Esophagus (tissue), 2 donors: Measurements from ENCODE around the gene CFLAR. TPM values are rescaled to one million over a fixed set of nuclear protein-coding genes. Genes with fewer than 3 reads are reported as not detected.
"Not testable (repeated sequence)": the region's sequence is repeated elsewhere in the genome, so short reads cannot be mapped to it uniquely, and the experiment has no call there.

Source experiments
- H3K27ac ChIP-seq, 2 donors: one replicate each; pipeline ENCODE4 v1.5.1; 2013; ENCODE audit warnings: low read depth in 2 of 2, mild to moderate bottlenecking in 2 of 2, inconsistent platforms in 1 of 2, low read length in 1 of 2, moderate library complexity in 1 of 2
- H3K27me3 ChIP-seq, 2 donors: one replicate each; pipeline ENCODE4 v1.6.1; 2013; ENCODE audit warnings: low read length in 2 of 2, control low read depth in 1 of 2, mild to moderate bottlenecking in 1 of 2; ENCODE audit not compliant: insufficient read depth in 2 of 2, control insufficient read depth in 1 of 2
- H3K36me3 ChIP-seq, 2 donors: one replicate each; pipeline ENCODE4 v1.6.1; 2013; ENCODE audit warnings: low read length in 1 of 2; ENCODE audit not compliant: control insufficient read depth in 2 of 2, insufficient read depth in 2 of 2
- H3K4me1 ChIP-seq, 2 donors: one replicate each; pipeline ENCODE4 v1.6.1; 2013; ENCODE audit warnings: low read length in 1 of 2; ENCODE audit not compliant: control insufficient read depth in 2 of 2, insufficient read depth in 2 of 2
- H3K4me3 ChIP-seq, 2 donors: one replicate each; pipeline ENCODE4 v1.5.1; 2013; ENCODE audit warnings: low read length in 2 of 2, mild to moderate bottlenecking in 2 of 2, low read depth in 1 of 2, moderate library complexity in 1 of 2
- H3K9me3 ChIP-seq, 2 donors: one replicate each; pipeline ENCODE4 v1.6.1; 2013; ENCODE audit warnings: mild to moderate bottlenecking in 2 of 2, low read depth in 1 of 2, low read length in 1 of 2, moderate library complexity in 1 of 2; ENCODE audit not compliant: control insufficient read depth in 2 of 2, insufficient read depth in 1 of 2
- WGBS, 2 donors: extraction: QIAGEN DNeasy Blood & Tissue Kit; methylation state at CpG; one replicate each; pipeline ENCODE4 v1.1.7; 2013; 5-methylcytosine and 5-hydroxymethylcytosine counted together
- polyA plus RNA-seq, 2 donors: library from polyadenylated mRNA; stranded (reverse); fragments of 200-250 nt; gene quantifications; one replicate each; pipeline ENCODE4 v1.2.3, GENCODE V29; 2013
- donor health status: healthy with polysubstance abuse.
- donor health status: Bipolar disorder and iron deficiency.

The CFLAR gene
- polyA plus RNA-seq, 2 donors: 39.6 to 58.5 TPM

GRCh38 chr2:201144101-201145051 is 28.4 kb downstream of the CFLAR start:
- H3K4me1 ChIP-seq: no peaks in the 10 kb centered on the region
- no peaks in the 10 kb centered on the region for H3K9me3 ChIP-seq
- WGBS, 2 donors: 76 to 89% methylated on average over 5 of the region's 5 CpGs
- H3K27me3 ChIP-seq: no peaks in the 10 kb centered on the region
- no peak overlapping the region for H3K27ac ChIP-seq
- peaks cover 5 to 6% of the 10 kb centered on the region in 2 donors for H3K36me3 ChIP-seq
- H3K4me3 ChIP-seq: no peak overlapping the region

- peaks cover 3 to 19% of the 10 kb centered on the region in 2 donors for H3K36me3 ChIP-seq
- H3K27me3 ChIP-seq: no peaks in the 10 kb centered on the region
- peak overlapping the region; percentile 58 to 68 for H3K27ac ChIP-seq
- H3K4me3 ChIP-seq: no peak overlapping the region
- 77 to 80% methylated on average over 1 of the region's 1 CpG for WGBS, 2 donors
- no peaks in the 10 kb centered on the region for H3K9me3 ChIP-seq
- peaks cover 0 to 4% of the 10 kb centered on the region in 2 donors for H3K4me1 ChIP-seq
Measured at GRCh38 chr2:201148434-201148990, 32.5 kb downstream of the CFLAR start.

GRCh38 chr2:201149064-201149820 is 33.3 kb downstream of the CFLAR start:
- WGBS, 2 donors: 88 to 89% methylated on average over 2 of the region's 2 CpGs
- peak overlapping the region; percentile 58 to 73 for H3K27ac ChIP-seq
- peaks cover 3 to 21% of the 10 kb centered on the region in 2 donors for H3K36me3 ChIP-seq
- H3K27me3 ChIP-seq: no peaks in the 10 kb centered on the region
- H3K9me3 ChIP-seq: no peaks in the 10 kb centered on the region
- H3K4me3 ChIP-seq: no peak overlapping the region
- peaks cover 0 to 4% of the 10 kb centered on the region in 2 donors for H3K4me1 ChIP-seq

- Histone ChIP-seq H3K36me3 (peaks cover 3 to 22% of the 10 kb centered on the region in 2 donors), H3K27ac (peak overlapping the region; percentile 20 to 73)
- not testable (repeated sequence) for H3K27me3 ChIP-seq, H3K4me3 ChIP-seq, H3K4me1 ChIP-seq, H3K9me3 ChIP-seq
- WGBS, 2 donors: 91 to 93% methylated on average over 8 of the region's 8 CpGs
Measured at GRCh38 chr2:201149821-201150165, 33.8 kb downstream of the CFLAR start.

GRCh38 chr2:201150454-201151020 is 34.6 kb downstream of the CFLAR start:
- H3K9me3 ChIP-seq: no peaks in the 10 kb centered on the region
- H3K27ac ChIP-seq: peak overlapping the region; percentile 47 to 65
- peaks cover 0 to 4% of the 10 kb centered on the region in 2 donors for H3K4me1 ChIP-seq
- H3K36me3 ChIP-seq: peaks cover 3 to 23% of the 10 kb centered on the region in 2 donors
- H3K4me3 ChIP-seq: no peak overlapping the region
- WGBS, 2 donors: 94 to 95% methylated on average over 3 of the region's 3 CpGs
- no peaks in the 10 kb centered on the region for H3K27me3 ChIP-seq

- peaks cover 6 to 25% of the 10 kb centered on the region in 2 donors for H3K36me3 ChIP-seq
Measured at GRCh38 chr2:201151127-201151981, 35.4 kb downstream of the CFLAR start.

GRCh38 chr2:201152517-201152916 is 36.6 kb downstream of the CFLAR start:
- H3K4me1 ChIP-seq: peaks cover 0 to 4% of the 10 kb centered on the region in 2 donors
- no peaks in the 10 kb centered on the region for H3K27me3 ChIP-seq
- peaks cover 6 to 23% of the 10 kb centered on the region in 2 donors for H3K36me3 ChIP-seq
- H3K4me3 ChIP-seq: no peak overlapping the region
- 95 to 98% methylated on average over 1 of the region's 1 CpG for WGBS, 2 donors
- peak overlapping the region; percentile 22 to 78 for H3K27ac ChIP-seq
- no peaks in the 10 kb centered on the region for H3K9me3 ChIP-seq

More at GRCh38 chr2:201151127-201151981, 35.4 kb downstream of the CFLAR start:
- Histone ChIP-seq H3K9me3 (no peaks in the 10 kb centered on the region), H3K4me3 (no peak overlapping the region), H3K27me3 (no peaks in the 10 kb centered on the region), H3K4me1 (peaks cover 0 to 4% of the 10 kb centered on the region in 2 donors), H3K27ac (peak overlapping the region; percentile 73 to 78)
- 46 to 50% methylated on average over 8 of the region's 8 CpGs for WGBS, 2 donors

- Histone ChIP-seq H3K27ac (no peak overlapping the region), H3K4me1 (peaks cover 2 to 4% of the 10 kb centered on the region in 2 donors)
Measured at GRCh38 chr2:201152999-201153815, 37.2 kb downstream of the CFLAR start.

More at GRCh38 chr2:201152999-201153815, 37.2 kb downstream of the CFLAR start:
- H3K36me3 ChIP-seq: peaks cover 6 to 23% of the 10 kb centered on the region in 2 donors
- no peak overlapping the region for H3K4me3 ChIP-seq
- H3K9me3 ChIP-seq: no peaks in the 10 kb centered on the region
- H3K27me3 ChIP-seq: no peaks in the 10 kb centered on the region
- 81 to 88% methylated on average over 6 of the region's 6 CpGs for WGBS, 2 donors
